GM03348 (cell line): ENCODE measurements around the gene FBXW9.
A peak's percentile ranks its signal among the peaks of the same experiment; 100 is the strongest.
"Not testable (repeated sequence)": the region's sequence is repeated elsewhere in the genome, so short reads cannot be mapped to it uniquely, and the experiment has no call there.

Experiments used
- DNase-seq: peaks from one replicate; pipeline ENCODE4 v3.0.0; 2012; ENCODE audit warnings: low spot score

The FBXW9 gene

GRCh38 chr19:12715102-12715501 lies 18.7 kb upstream of the FBXW9 start:
- DNase-seq: no peak

GRCh38 chr19:12713304-12713703 lies 16.9 kb upstream of the FBXW9 start:
- not testable (repeated sequence) for DNase-seq

DNA sequence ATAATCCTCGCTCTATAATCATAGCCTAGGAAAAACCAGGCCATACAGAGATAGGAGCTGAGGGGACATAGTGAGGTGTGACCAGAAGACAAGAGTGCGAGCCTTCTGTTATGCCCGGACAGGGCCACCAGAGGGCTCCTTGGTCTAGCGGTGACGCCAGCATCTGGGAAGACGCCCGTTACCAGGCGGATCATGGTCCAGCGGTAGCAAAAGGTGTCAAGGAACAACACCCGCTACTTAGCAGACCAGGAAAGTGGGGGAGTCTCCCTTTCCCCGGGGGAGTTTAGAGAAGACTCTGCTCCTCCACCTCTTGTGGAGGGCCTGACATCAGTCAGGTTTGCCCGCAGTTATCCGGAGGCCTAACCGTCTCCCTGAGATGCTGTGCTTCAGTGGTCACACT lies 15.6 kb upstream of the FBXW9 start:
- DNase-seq: not testable (repeated sequence)

DNA sequence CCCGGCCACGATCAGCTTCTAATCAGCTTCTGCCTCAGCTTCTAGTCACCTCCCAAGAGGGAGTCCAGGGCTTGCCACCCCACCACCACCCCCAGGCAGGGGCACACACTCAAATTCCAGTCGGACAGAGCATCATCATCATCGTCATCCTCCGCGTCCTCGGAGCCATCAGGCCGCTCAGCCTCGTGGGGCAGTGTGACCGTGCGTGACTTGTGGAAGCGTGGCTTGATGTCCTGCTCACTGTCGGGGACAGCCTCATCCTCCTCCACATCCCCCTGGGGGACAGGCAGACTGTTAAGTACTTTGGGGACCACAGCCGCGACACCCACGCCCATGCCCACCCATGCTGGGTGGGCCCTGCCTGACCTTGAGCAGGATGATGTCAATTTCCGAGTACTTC lies 14.8 kb upstream of the FBXW9 start:
- no peak for DNase-seq

DNA sequence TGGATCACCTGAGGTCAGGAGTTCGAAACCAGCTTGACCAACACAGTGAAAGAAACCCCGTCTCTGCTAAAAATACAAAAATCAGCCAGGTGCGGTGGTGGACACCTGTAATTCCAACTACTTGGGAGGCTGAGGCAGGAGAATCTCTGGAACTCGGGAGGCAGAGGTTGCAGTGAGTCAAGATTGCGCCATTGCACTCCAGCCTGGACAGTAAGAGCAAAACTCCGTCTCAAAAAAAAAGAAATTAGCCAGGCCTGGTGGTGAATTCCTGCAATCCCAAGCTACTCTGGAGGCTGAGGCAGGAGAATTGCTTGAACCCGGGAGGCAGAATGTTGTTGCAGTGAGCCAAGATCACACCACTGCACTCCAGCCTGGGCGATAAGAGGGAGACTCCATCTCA lies 12.2 kb upstream of the FBXW9 start:
- no peak for DNase-seq

- no peak for DNase-seq
Observed at GRCh38 chr19:12706332-12706718, 9.9 kb upstream of the FBXW9 start.

GRCh38 chr19:12705654-12706331 lies 9.4 kb upstream of the FBXW9 start:
- DNase-seq: no peak

GRCh38 chr19:12705169-12705568 lies 8.7 kb upstream of the FBXW9 start:
- DNase-seq: no peak

DNA sequence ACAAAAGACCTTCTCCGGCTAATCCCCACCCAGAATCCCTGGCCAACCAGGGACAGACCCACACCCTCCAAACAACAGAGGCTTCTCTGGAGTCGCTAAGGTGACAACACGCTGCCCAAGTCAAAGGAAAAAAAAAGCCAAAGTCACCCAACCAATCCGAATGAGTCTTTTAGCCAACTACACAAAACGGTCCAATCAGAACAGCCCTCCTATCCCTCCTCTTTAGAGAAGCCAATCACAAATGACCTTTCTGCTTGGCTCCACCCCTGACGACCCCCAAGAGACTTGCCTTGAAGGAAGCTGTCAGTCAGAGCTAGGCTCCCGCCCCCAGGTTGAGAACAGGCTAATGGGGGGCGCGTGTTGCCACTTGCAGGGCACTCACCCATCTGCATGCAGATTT lies 6.6 kb upstream of the FBXW9 start:
- DNase-seq: peak; percentile 53

- no peak for DNase-seq
Observed at GRCh38 chr19:12701596-12702282, 5.3 kb upstream of the FBXW9 start.

DNA sequence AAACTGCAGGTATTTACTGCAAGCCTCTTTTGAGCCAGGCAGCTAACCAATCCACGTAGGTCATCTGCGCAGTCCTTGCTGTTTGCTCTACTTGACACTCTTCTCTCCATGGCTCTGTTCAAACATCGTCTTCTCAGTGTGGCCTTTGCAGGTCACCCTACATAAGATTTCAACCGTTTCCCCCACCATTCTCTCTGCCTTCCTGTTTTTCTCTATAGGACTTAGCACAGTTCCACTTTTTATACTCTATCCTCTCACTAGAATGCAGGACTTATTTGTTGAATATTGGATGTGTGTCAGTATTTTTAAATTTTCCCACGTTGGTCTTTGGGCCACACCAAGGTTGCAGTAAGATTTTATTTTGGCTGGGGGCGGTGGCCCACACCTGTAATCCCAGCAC lies 1.7 kb upstream of the FBXW9 start:
- no peak for DNase-seq

- DNase-seq: not testable (repeated sequence)
Observed at GRCh38 chr19:12697425-12697824, 994 bp upstream of the FBXW9 start.

DNA sequence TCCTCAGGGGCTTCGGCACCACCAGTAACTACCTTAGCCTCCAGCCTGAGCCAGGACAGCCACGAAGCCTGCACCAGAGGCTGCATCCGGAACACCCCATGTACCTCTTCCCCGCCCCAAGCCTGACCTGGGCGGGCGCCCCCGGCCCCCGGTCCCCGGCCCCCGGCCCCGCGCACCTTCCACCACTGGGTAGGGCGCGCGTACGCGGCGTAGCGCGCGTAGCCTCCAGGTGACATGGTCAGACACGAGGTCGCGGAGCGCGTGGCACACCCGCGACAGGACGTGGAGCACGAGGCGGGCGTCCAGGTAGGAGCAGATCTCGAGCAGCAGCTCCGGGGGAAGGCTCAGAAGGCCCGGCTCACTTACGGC lies 450 bp downstream of the FBXW9 start:
- DNase-seq: no peak

DNA sequence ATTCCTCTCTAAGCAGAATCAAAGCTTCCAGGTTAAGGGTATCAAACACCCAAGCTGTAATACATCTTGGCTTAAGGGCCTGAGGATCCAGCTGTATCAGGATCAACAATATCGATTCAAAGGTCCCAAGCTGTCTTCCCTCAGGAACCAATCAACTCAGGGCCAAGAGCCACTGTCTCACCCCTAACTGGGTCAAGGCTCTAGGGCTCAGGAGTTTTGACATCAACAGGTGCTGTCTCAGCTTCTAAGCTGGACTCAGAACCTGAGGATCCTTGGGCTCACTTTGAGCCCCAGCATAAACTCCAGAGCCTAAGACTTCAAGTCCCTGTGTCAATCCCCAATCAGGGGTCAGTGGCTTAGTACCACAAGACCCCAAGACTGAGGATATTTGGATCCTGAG lies 917 bp downstream of the FBXW9 start:
- no peak for DNase-seq

GRCh38 chr19:12695096-12695495 lies 1.3 kb downstream of the FBXW9 start:
- no peak for DNase-seq

GRCh38 chr19:12694641-12695040 lies 1.8 kb downstream of the FBXW9 start:
- no peak for DNase-seq

DNA sequence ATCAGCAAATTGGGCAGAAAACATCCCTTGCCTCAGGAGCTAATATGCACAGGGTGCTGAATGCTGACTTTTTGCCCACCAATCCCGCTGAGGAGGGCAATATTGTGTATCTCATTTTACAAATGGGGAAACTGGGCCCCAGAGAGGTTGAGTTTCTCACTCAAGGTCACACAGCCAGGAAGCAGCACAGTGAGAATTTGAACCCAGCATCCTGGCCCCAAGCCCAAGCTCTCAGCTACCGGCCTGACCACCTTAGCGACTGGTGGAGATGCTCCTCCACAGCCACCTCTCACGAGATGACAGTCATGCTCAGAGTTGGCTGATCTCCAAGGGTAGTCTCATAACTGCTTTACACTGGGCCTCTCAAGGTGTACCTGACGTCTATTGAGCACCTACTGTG lies 3.5 kb downstream of the FBXW9 start:
- no peak for DNase-seq

DNA sequence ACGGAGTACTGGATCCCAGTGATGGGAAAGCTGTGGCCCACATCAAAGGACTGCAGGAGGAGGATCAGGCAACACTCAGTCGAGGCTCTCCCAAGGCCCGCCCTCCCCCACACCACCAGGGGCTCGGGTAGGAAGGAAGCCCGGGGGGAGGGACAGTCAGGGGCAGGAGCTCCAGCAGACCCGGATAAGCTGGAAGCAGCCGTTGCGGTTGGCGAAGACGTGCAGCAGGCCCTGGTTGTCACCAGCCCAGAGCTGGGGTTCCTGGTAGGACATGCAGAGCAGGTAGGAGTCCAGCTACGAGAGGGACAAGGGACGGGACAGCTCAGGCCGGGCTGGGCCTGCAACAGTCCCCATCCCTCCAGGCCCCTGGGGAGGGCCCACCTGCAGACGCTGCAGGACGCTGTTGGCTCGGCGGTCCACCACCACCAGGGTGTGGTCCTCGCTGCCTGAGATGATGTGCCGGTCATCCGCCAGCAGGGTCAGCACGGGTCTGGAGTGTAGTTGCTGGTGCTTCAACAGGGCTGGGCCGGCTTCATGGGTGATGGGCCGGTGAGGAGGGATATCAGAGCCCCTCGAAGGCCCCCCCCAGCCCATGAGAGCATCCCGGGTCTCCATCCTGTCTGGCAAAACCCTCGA lies 6.7 kb downstream of the FBXW9 start:
- no peak for DNase-seq

DNA sequence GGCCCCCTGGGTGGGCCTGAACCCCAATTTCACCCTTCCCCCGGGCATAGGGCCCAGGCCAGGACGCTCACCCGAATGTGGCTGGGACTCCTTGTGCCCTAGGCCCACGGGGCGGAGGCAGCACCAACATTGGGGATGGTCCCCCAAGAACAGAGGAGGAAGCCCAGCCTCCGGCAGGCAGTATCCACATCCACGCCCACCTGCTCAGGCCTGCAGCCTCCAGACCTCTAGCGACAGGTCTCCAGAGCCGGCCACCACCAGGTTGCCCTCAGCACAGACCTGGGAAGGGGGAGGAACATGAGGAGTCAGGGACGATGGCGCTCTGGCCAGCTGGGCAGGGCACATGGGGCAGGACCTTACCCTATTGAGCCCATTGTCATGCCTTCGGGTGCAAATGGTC lies 7.4 kb downstream of the FBXW9 start:
- DNase-seq: no peak

DNA sequence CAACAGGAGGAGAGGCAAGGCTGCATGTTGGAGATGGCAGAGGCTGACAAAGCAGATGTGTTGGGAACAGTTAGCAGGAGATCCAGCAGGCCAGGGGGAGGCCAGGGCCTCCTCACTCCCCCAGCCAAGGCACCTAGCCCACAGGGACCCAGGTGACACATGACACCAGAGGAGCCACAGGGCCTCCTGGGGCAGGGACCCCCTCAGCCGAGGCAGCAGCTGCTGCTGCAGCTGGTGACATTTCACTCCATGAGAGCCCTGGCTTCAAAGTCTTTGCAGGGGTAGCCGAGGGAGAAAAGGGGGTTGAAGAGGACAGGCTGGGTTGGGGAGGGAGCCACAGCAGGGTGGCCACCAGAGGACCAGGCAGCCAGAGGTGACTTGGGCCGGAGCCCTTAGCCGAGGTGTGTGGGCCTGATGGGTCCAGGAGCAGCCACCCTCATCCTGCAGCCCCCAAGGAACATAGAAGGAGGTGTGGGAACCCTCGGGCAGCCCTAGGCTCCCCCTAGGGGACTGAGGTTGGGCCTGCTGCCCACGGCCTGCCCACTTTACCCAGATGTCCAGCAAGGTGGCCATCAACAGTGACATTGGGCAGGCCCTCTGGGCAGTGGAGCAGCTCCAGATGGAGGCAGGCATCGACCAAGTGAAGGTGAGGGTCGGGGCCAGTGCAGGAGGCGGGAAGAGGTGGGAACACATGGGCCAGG lies 8.8 kb downstream of the FBXW9 start, which contains the start of gene GNG14:
Gene GNG14 (plus strand): TSS at position 503 of the 701 bp plus-strand sequence. CDS start 51 bp downstream, at position 554.
- DNase-seq: no peak

GRCh38 chr19:12685831-12686230 lies 10.6 kb downstream of the FBXW9 start:
- DNase-seq: no peak

- peak; percentile 95 for DNase-seq
Observed at GRCh38 chr19:12681074-12681987, 15.1 kb downstream of the FBXW9 start, which contains the start of gene DHPS. Gene DHPS (minus strand): TSS chr19:12681880. CDS start chr19:12681766, 114 bp downstream.
